Right atrium auricular region (tissue), 2 donors: ENCODE measurements around the gene C6orf58. TPM values are rescaled to one million over a fixed set of nuclear protein-coding genes. Genes with fewer than 3 reads are reported as not detected.

Experiments
- DNase-seq: peaks from one replicate; pipeline ENCODE4 v3.0.0-alpha.2; 2019; ENCODE audit warnings: low spot score
- H3K27ac ChIP-seq, 2 donors: fragments of 200-600 bp; sonication (generic); 1 replicate in 1 of 2; 2 replicates in 1 of 2; pipeline ENCODE4 v1.5.1; 2016 to 2019
- H3K27me3 ChIP-seq, 2 donors: fragments of 200-600 bp; sonication (generic); one replicate each; pipeline versions ENCODE4 v1.5.1 to v1.6.0; 2017 to 2019
- H3K36me3 ChIP-seq: fragments of 200-600 bp; sonication (generic); one replicate; pipeline ENCODE4 v1.5.1; 2016
- H3K4me1 ChIP-seq, 2 donors: fragments of 200-600 bp; sonication (generic); one replicate each; pipeline versions ENCODE4 v1.5.1 to v1.6.0; 2017 to 2019
- H3K4me3 ChIP-seq, 2 donors: fragments of 200-600 bp; sonication (generic); 1 replicate in 1 of 2; 2 replicates in 1 of 2; pipeline ENCODE4 v1.5.1; 2017 to 2019; ENCODE audit warnings: mild to moderate bottlenecking in 1 of 2, moderate library complexity in 1 of 2
- H3K9me3 ChIP-seq, 2 donors: fragments of 200-600 bp; sonication (generic); one replicate each; pipeline ENCODE4 v1.5.1; 2019
- total RNA-seq, 2 donors: library from RNA; depleted of rRNA; stranded (reverse); fragments of >200 nt; gene quantifications; one replicate each; pipeline ENCODE4 v1.1.0, GENCODE V29; 2016
- TF ChIP-seq, protein P1 (sequence below), 2 donors: fragments of 200-600 bp; sonication (generic); IDR thresholded peaks; one replicate each; pipeline ENCODE4 v1.5.1; 2019; ENCODE audit warnings: antibody characterized with exemption in 2 of 2

Gene C6orf58
- total RNA-seq, 2 donors from 2014 or later = not detected

GRCh38 chr6:127547904-127548649 is 28.9 kb upstream of the C6orf58 start:
- Histone ChIP-seq H3K4me1 (no peaks in the 10 kb centered on the region), H3K27me3 (no peaks in the 10 kb centered on the region), H3K27ac (no peak overlapping the region), H3K4me3 (no peak overlapping the region), H3K36me3 (no peaks in the 10 kb centered on the region), H3K9me3 (no peaks in the 10 kb centered on the region)
- no peak for DNase-seq
- TF ChIP-seq, protein P1, sequence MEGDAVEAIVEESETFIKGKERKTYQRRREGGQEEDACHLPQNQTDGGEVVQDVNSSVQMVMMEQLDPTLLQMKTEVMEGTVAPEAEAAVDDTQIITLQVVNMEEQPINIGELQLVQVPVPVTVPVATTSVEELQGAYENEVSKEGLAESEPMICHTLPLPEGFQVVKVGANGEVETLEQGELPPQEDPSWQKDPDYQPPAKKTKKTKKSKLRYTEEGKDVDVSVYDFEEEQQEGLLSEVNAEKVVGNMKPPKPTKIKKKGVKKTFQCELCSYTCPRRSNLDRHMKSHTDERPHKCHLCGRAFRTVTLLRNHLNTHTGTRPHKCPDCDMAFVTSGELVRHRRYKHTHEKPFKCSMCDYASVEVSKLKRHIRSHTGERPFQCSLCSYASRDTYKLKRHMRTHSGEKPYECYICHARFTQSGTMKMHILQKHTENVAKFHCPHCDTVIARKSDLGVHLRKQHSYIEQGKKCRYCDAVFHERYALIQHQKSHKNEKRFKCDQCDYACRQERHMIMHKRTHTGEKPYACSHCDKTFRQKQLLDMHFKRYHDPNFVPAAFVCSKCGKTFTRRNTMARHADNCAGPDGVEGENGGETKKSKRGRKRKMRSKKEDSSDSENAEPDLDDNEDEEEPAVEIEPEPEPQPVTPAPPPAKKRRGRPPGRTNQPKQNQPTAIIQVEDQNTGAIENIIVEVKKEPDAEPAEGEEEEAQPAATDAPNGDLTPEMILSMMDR (IDR thresholded peaks at IDR 0.05) = peak in 1 of 2 donors; percentile 18

GRCh38 chr6:127550403-127550802 is 26.6 kb upstream of the C6orf58 start:
- H3K9me3 ChIP-seq = no peaks in the 10 kb centered on the region
- no peak overlapping the region for H3K27ac ChIP-seq
- no peaks in the 10 kb centered on the region for H3K36me3 ChIP-seq
- TF ChIP-seq, protein P1 (IDR thresholded peaks at IDR 0.05) = no peak
- H3K4me3 ChIP-seq = no peak overlapping the region
- DNase-seq = no peak
- H3K27me3 ChIP-seq = no peaks in the 10 kb centered on the region
- no peaks in the 10 kb centered on the region for H3K4me1 ChIP-seq

GRCh38 chr6:127554435-127555006 is 22.5 kb upstream of the C6orf58 start:
- Histone ChIP-seq H3K9me3 (no peaks in the 10 kb centered on the region), H3K27me3 (no peaks in the 10 kb centered on the region), H3K4me1 (no peaks in the 10 kb centered on the region), H3K4me3 (no peak overlapping the region), H3K27ac (no peak overlapping the region), H3K36me3 (no peaks in the 10 kb centered on the region)
- TF ChIP-seq, protein P1 (IDR thresholded peaks at IDR 0.05) = peak in 1 of 2 donors; percentile 39
- no peak for DNase-seq

DNA sequence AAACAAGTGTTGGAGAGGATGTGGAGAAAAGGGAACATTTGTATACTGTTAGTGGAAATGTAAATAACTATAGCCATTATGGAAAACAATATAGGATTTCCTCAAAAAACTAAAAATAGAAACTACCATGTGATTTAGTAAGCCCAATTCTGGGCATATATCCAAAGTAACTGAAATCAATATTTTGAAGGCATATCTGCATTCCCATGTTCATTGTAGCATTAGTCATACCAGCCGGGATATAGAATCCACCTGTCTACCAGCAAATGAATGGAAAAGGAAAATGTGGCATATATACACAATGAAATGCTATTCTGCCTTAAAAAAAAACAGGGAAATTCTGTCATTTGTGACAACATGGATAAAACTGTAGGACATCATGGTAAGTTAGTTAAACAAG is 15.3 kb upstream of the C6orf58 start:
- H3K4me3 ChIP-seq = no peak overlapping the region

GRCh38 chr6:127564761-127565160 is 12.2 kb upstream of the C6orf58 start:
- H3K27ac ChIP-seq = no peak overlapping the region
- no peaks in the 10 kb centered on the region for H3K27me3 ChIP-seq
- H3K4me1 ChIP-seq = no peaks in the 10 kb centered on the region
- no peaks in the 10 kb centered on the region for H3K9me3 ChIP-seq
- H3K4me3 ChIP-seq = no peak overlapping the region
- TF ChIP-seq, protein P1 (IDR thresholded peaks at IDR 0.05) = no peak
- no peak for DNase-seq
- no peaks in the 10 kb centered on the region for H3K36me3 ChIP-seq

More for the DNA sequence above, 15.3 kb upstream of the C6orf58 start:
- no peaks in the 10 kb centered on the region for H3K36me3 ChIP-seq
- H3K27me3 ChIP-seq = no peaks in the 10 kb centered on the region
- H3K4me1 ChIP-seq = no peaks in the 10 kb centered on the region
- no peak overlapping the region for H3K27ac ChIP-seq
- H3K9me3 ChIP-seq = no peaks in the 10 kb centered on the region
- DNase-seq = no peak
- TF ChIP-seq, protein P1 (IDR thresholded peaks at IDR 0.05) = no peak
